ENCODE measurements around the gene CD300A. TPM values are rescaled to one million over a fixed set of nuclear protein-coding genes. Genes with fewer than 3 reads are reported as not detected.

The CD300A gene
- total RNA-seq, 4 donors from 2014 or later = 0.88 to 19.6 (median 2.8) TPM

DNA sequence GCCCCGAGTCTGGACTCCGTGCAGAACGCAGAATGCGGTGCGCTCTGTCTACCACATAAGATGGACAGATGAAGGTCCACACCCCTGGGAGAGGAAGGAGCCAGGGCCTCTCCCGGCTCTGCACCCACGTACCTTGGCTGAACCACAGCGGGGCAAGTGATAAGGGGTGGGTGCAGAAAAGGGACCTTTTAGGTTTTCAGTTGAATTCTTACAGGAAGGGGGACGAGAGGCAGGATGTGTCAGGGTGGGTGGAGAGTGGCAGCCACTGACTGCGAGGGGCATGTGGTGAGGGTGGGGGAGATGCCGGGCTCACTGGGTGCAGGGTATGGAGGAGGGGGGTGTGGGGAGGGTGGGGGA is 372 bp downstream of the CD300A start:
- Histone ChIP-seq H3K9me3 (no peaks in the 10 kb centered on the region), H3K27ac (peak overlapping the region; percentile 4 to 80 (median 59)), H3K36me3 (no peaks in the 10 kb centered on the region), H3K27me3 (peaks cover 0 to 64% (median 2%) of the 10 kb centered on the region in 4 donors), H3K4me3 (peak overlapping the region; percentile 15 to 52 (median 34)), H3K4me1 (peaks cover 0 to 26% (median 5%) of the 10 kb centered on the region in 3 donors)
- intact Hi-C loops (cut with DNase I) = no loop called here
- DNase-seq = no peak
- TF ChIP-seq, protein P1, sequence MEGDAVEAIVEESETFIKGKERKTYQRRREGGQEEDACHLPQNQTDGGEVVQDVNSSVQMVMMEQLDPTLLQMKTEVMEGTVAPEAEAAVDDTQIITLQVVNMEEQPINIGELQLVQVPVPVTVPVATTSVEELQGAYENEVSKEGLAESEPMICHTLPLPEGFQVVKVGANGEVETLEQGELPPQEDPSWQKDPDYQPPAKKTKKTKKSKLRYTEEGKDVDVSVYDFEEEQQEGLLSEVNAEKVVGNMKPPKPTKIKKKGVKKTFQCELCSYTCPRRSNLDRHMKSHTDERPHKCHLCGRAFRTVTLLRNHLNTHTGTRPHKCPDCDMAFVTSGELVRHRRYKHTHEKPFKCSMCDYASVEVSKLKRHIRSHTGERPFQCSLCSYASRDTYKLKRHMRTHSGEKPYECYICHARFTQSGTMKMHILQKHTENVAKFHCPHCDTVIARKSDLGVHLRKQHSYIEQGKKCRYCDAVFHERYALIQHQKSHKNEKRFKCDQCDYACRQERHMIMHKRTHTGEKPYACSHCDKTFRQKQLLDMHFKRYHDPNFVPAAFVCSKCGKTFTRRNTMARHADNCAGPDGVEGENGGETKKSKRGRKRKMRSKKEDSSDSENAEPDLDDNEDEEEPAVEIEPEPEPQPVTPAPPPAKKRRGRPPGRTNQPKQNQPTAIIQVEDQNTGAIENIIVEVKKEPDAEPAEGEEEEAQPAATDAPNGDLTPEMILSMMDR (IDR thresholded peaks at IDR 0.05) = no peak
- no peak for TF ChIP-seq POLR2A (IDR thresholded peaks at IDR 0.05)
- WGBS, 2 donors = 21 to 27% methylated on average over 8 to 9 of the region's 11 CpGs

DNA sequence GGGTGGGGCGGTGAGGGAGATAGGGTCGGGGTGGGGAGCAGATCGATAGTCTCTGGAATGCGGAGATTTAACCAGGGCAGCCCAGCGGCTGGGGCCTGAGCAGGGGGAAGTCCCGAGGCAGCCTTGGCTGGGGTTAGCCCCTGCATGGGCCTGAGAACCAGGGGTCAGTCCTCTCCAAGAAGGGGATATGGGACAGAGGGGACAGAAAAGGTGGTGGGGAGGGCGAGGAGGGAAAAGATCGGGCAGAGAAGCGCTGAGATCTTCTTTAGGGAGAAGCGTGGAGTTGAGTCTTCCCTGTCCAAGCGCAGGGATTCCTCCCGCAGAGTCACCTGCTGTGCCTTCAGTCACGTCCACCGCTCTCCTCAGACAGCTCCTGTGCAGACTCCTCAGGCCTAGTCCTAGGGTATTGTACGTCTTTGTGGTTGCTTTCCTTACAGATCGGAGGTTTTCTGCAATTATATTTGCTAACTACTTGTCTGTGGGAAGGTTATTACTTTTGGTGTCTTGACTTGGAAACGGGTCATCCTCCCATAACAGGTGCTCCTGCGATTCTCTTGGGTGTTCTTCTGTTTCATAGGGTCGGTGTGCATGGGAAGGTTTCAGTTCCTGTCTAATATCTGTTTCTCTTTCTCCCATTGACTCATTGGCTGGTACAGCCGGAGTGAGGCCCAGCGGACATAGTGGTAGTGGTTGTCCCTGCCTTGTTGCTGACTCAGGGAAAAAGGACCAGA is 952 bp downstream of the CD300A start:
- H3K9me3 ChIP-seq = no peaks in the 10 kb centered on the region
- WGBS, 2 donors = 65 to 67% methylated on average over 20 of the region's 21 CpGs
- no peaks in the 10 kb centered on the region for H3K36me3 ChIP-seq
- DNase-seq = peak; percentile 22
- H3K27ac ChIP-seq = peak overlapping the region in 3 of 4 donors; percentile 47 to 80 (median 71)
- TF ChIP-seq, protein P1 (IDR thresholded peaks at IDR 0.05) = no peak
- peak in 1 of 4 donors; percentile 24 for TF ChIP-seq POLR2A (IDR thresholded peaks at IDR 0.05)
- H3K4me1 ChIP-seq = peaks cover 0 to 21% (median 5%) of the 10 kb centered on the region in 3 donors
- H3K4me3 ChIP-seq = peak overlapping the region; percentile 15 to 52 (median 34)
- intact Hi-C loops (cut with DNase I) = no loop called here
- H3K27me3 ChIP-seq = peaks cover 0 to 66% (median 2%) of the 10 kb centered on the region in 4 donors

DNA sequence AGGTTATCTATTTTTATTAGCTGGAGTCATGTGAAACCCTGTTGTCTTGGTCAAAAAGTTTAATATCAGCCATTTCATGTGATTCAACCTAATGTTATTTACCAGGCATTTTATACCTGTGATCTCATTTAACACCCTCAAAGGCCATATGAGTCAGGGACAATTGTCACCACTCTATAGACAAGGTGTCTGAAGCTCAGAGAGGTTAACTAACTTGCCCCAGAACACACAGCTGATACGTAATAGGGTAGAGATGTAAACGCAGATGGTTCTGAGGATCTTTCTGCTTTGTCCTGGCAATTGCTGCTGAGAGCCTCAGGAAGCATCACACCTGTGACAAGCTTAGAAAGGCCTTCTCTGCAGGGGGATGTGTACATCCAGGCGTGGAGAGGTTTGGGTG is 4.9 kb downstream of the CD300A start:
- H3K27ac ChIP-seq = no peak overlapping the region
- H3K27me3 ChIP-seq = peaks cover 0 to 83% (median 2%) of the 10 kb centered on the region in 4 donors
- 79 to 90% methylated on average over 3 of the region's 3 CpGs for WGBS, 2 donors
- intact Hi-C loops (cut with DNase I) = no loop called here
- H3K4me1 ChIP-seq = peaks cover 0 to 5% (median 5%) of the 10 kb centered on the region in 3 donors
- H3K4me3 ChIP-seq = no peak overlapping the region
- H3K9me3 ChIP-seq = peaks cover 0 to 11% (median 9%) of the 10 kb centered on the region in 3 donors
- TF ChIP-seq, protein P1 (IDR thresholded peaks at IDR 0.05) = no peak
- no peak for TF ChIP-seq POLR2A (IDR thresholded peaks at IDR 0.05)
- no peaks in the 10 kb centered on the region for H3K36me3 ChIP-seq
- DNase-seq = no peak

DNA sequence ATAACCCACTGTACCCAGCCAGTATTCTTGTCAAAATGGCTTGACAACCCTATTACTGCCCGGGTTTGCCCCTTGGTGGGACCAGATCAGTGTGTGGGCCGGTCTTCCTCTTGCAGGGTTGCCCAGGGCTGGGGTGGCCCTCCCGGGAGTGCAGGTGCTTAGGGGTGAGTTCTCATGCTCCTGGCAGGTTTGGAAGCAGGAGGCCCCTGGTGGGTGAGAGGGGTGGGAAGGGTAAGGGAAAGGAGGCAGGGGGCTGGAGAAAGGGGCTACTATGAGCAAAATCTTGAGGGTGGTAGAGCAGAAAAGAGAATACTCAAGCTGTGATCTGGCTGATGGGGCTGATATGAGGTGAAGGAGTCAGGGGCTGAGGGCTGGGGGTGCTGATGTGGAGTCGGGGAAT is 6.5 kb downstream of the CD300A start:
- Histone ChIP-seq H3K27ac (no peak overlapping the region), H3K4me1 (no peaks in the 10 kb centered on the region), H3K36me3 (no peaks in the 10 kb centered on the region), H3K9me3 (peaks cover 0 to 11% (median 9%) of the 10 kb centered on the region in 3 donors), H3K4me3 (no peak overlapping the region), H3K27me3 (peaks cover 0 to 79% (median 0%) of the 10 kb centered on the region in 4 donors)
- TF ChIP-seq, protein P1 (IDR thresholded peaks at IDR 0.05) = no peak
- TF ChIP-seq POLR2A (IDR thresholded peaks at IDR 0.05) = no peak
- intact Hi-C loops (cut with DNase I) = no loop called here
- WGBS, 2 donors = 40 to 83% methylated on average over 1 to 4 of the region's 4 CpGs
- no peak for DNase-seq

DNA sequence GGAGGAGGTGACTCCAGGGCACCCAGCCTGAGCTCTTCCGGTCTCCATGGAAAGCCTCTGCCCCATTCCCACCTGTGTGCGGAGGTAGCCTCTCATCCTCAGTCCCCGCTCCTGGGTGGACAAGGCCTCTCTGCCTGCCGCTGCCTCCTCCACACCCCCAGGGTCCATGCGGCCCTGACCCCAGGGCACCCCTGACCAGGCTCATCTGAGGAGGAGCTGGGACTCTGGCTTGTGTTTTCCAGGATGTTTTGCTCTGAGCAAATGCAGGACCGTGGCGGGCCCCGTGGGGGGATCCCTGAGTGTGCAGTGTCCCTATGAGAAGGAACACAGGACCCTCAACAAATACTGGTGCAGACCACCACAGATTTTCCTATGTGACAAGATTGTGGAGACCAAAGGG is 6.9 kb downstream of the CD300A start:
- Histone ChIP-seq H3K27ac (no peak overlapping the region), H3K4me1 (no peaks in the 10 kb centered on the region), H3K9me3 (peaks cover 0 to 11% (median 9%) of the 10 kb centered on the region in 3 donors), H3K27me3 (peaks cover 0 to 79% (median 0%) of the 10 kb centered on the region in 4 donors), H3K36me3 (no peaks in the 10 kb centered on the region), H3K4me3 (no peak overlapping the region)
- no peak for DNase-seq
- intact Hi-C loops (cut with DNase I) = no loop called here
- TF ChIP-seq, protein P1 (IDR thresholded peaks at IDR 0.05) = no peak
- no peak for TF ChIP-seq POLR2A (IDR thresholded peaks at IDR 0.05)
- 83 to 86% methylated on average over 2 to 3 of the region's 8 CpGs for whole genome bisulfite sequencing, 2 donors

Data from esophagus squamous epithelium (tissue), 5 donors.